Liver (tissue), 9 donors: Measurements from ENCODE around the gene APCS. TPM values are rescaled to one million over a fixed set of nuclear protein-coding genes. Genes with fewer than 3 reads are reported as not detected.

Experiments used
- DNase-seq: peaks from one replicate; pipeline ENCODE4 v3.0.0-alpha.2; 2017; ENCODE audit warnings: low spot score
- H3K27ac ChIP-seq, 2 donors: one replicate each; pipeline ENCODE4 v1.7.0; 2013; ENCODE audit warnings: inconsistent platforms in 2 of 2, low read length in 2 of 2, control low read depth in 1 of 2, low read depth in 1 of 2, mild to moderate bottlenecking in 1 of 2
- H3K27me3 ChIP-seq, 4 donors: one replicate each; pipeline versions ENCODE4 v1.6.1 to v1.7.0; 2013; ENCODE audit warnings: low read length in 3 of 4, inconsistent platforms in 1 of 4, mild to moderate bottlenecking in 1 of 4, moderate library complexity in 1 of 4; ENCODE audit not compliant: control insufficient read depth in 4 of 4, insufficient read depth in 4 of 4
- H3K36me3 ChIP-seq, 4 donors: one replicate each; pipeline versions ENCODE4 v1.6.1 to v1.7.0; 2013; ENCODE audit warnings: low read length in 3 of 4, mild to moderate bottlenecking in 3 of 4, low read depth in 1 of 4, moderate library complexity in 1 of 4; ENCODE audit not compliant: control insufficient read depth in 4 of 4, insufficient read depth in 3 of 4
- H3K4me1 ChIP-seq, 4 donors: one replicate each; pipeline versions ENCODE4 v1.6.1 to v1.7.0; 2013; ENCODE audit warnings: low read length in 3 of 4, mild to moderate bottlenecking in 3 of 4, moderate library complexity in 1 of 4; ENCODE audit not compliant: control insufficient read depth in 4 of 4, insufficient read depth in 4 of 4
- H3K4me3 ChIP-seq, 3 donors: one replicate each; pipeline versions ENCODE4 v1.6.1 to v1.7.0; 2013; ENCODE audit warnings: low read length in 3 of 3, control low read depth in 1 of 3, low read depth in 1 of 3, mild to moderate bottlenecking in 1 of 3
- H3K9ac ChIP-seq, 2 donors: one replicate each; pipeline ENCODE4 v1.7.0; 2013; ENCODE audit warnings: low read length in 2 of 2, mild to moderate bottlenecking in 2 of 2, moderate library complexity in 2 of 2, control low read depth in 1 of 2, low read depth in 1 of 2
- H3K9me3 ChIP-seq, 4 donors: one replicate each; pipeline versions ENCODE4 v1.6.1 to v1.7.0; 2013; ENCODE audit warnings: low read length in 3 of 4; ENCODE audit not compliant: control insufficient read depth in 4 of 4
- EGR1 ChIP-seq, 2 donors: IDR thresholded peaks; 2 replicates each; pipeline ENCODE4 v1.6.1; 2016 to 2018; ENCODE audit warnings: antibody characterized with exemption in 2 of 2, low read depth in 2 of 2
- HNF4A ChIP-seq, 2 donors: conservative IDR thresholded peaks; 2 replicates each; pipeline ENCODE4 v1.6.1; 2016; ENCODE audit warnings: antibody characterized with exemption in 2 of 2, mild to moderate bottlenecking in 2 of 2
- HNF4G ChIP-seq: IDR thresholded peaks from 2 replicates; pipeline ENCODE4 v1.6.1; 2016; ENCODE audit warnings: antibody characterized with exemption
- JUND ChIP-seq, 2 donors: IDR thresholded peaks; 2 replicates each; pipeline ENCODE4 v1.6.1; 2016; ENCODE audit warnings: antibody characterized with exemption in 2 of 2
- MAX ChIP-seq: IDR thresholded peaks from 2 replicates; pipeline ENCODE4 v1.6.1; 2016; ENCODE audit warnings: antibody characterized with exemption
- NR2F2 ChIP-seq: IDR thresholded peaks from 2 replicates; pipeline ENCODE4 v1.6.1; 2016; ENCODE audit warnings: antibody characterized with exemption
- RAD21 ChIP-seq, 2 donors: IDR thresholded peaks; 2 replicates each; pipeline ENCODE4 v1.6.1; 2016; ENCODE audit warnings: antibody characterized with exemption in 2 of 2, mild to moderate bottlenecking in 2 of 2
- RXRA ChIP-seq, 2 donors: IDR thresholded peaks; 2 replicates each; pipeline ENCODE4 v1.6.1; 2017 to 2018; ENCODE audit warnings: antibody characterized with exemption in 2 of 2, mild to moderate bottlenecking in 1 of 2
- SP1 ChIP-seq: IDR thresholded peaks from 2 replicates; pipeline ENCODE4 v1.6.1; 2018; ENCODE audit warnings: antibody characterized with exemption, mild to moderate bottlenecking
- TAF1 ChIP-seq: conservative IDR thresholded peaks from 2 replicates; pipeline ENCODE4 v1.6.1; 2016; ENCODE audit warnings: antibody characterized with exemption, mild to moderate bottlenecking
- WGBS: extraction: QIAGEN DNeasy Blood & Tissue Kit; methylation state at CpG from one replicate; pipeline ENCODE4 v1.1.7; 2013; 5-methylcytosine and 5-hydroxymethylcytosine counted together
- polyA plus RNA-seq, 2 donors: library from polyadenylated mRNA; stranded (reverse) in 1 of 2; unstranded in 1 of 2; fragments of 200-250 nt in 1 of 2; fragments of >200 nt in 1 of 2; fragmentation: Nextera tagmentation in 1 of 2; extraction: Ambion mirVana in 1 of 2; gene quantifications; one replicate each; pipeline versions ENCODE4 v1.2.1 to v1.2.3, GENCODE V29; 2013 to 2015
- total RNA-seq, 2 donors: library from RNA; depleted of rRNA; stranded (reverse); fragments of >200 nt; gene quantifications; one replicate each; pipeline ENCODE4 v1.2.3, GENCODE V29; 2014
- TF ChIP-seq, protein P1 (sequence below): IDR thresholded peaks from 2 replicates; pipeline ENCODE4 v1.6.1; 2016; ENCODE audit warnings: antibody characterized with exemption, mild to moderate bottlenecking
- TF ChIP-seq, protein P2 (sequence below): fragments of 150-350 bp; IDR thresholded peaks from 2 replicates; pipeline ENCODE4 v1.5.1; 2017; ENCODE audit warnings: improper control_type of control experiment, low read depth, low read length; ENCODE audit not compliant: missing input control
- donor health status: healthy.
- donor health status: healthy.
- donor health status: healthy.
- donor health status: healthy.
- donor health status: healthy.

APCS gene
- total and polyA plus RNA-seq, 4 donors: 162 to 5,859 (median 1,877) TPM

- TF ChIP-seq HNF4G: no peak
- no peak for TF ChIP-seq MAX
- TF ChIP-seq RAD21 (IDR thresholded peaks at IDR 0.05): no peak
- TF ChIP-seq EGR1 (IDR thresholded peaks at IDR 0.05; ENCODE audit: low read depth in 2 of 2): no peak
- TF ChIP-seq, protein P1, sequence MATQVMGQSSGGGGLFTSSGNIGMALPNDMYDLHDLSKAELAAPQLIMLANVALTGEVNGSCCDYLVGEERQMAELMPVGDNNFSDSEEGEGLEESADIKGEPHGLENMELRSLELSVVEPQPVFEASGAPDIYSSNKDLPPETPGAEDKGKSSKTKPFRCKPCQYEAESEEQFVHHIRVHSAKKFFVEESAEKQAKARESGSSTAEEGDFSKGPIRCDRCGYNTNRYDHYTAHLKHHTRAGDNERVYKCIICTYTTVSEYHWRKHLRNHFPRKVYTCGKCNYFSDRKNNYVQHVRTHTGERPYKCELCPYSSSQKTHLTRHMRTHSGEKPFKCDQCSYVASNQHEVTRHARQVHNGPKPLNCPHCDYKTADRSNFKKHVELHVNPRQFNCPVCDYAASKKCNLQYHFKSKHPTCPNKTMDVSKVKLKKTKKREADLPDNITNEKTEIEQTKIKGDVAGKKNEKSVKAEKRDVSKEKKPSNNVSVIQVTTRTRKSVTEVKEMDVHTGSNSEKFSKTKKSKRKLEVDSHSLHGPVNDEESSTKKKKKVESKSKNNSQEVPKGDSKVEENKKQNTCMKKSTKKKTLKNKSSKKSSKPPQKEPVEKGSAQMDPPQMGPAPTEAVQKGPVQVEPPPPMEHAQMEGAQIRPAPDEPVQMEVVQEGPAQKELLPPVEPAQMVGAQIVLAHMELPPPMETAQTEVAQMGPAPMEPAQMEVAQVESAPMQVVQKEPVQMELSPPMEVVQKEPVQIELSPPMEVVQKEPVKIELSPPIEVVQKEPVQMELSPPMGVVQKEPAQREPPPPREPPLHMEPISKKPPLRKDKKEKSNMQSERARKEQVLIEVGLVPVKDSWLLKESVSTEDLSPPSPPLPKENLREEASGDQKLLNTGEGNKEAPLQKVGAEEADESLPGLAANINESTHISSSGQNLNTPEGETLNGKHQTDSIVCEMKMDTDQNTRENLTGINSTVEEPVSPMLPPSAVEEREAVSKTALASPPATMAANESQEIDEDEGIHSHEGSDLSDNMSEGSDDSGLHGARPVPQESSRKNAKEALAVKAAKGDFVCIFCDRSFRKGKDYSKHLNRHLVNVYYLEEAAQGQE: no peak
- no peak for TF ChIP-seq HNF4A (conservative IDR thresholded peaks at IDR 0.05)
- TF ChIP-seq SP1: no peak
- TF ChIP-seq JUND (IDR thresholded peaks at IDR 0.05): no peak
- TF ChIP-seq, protein P2, sequence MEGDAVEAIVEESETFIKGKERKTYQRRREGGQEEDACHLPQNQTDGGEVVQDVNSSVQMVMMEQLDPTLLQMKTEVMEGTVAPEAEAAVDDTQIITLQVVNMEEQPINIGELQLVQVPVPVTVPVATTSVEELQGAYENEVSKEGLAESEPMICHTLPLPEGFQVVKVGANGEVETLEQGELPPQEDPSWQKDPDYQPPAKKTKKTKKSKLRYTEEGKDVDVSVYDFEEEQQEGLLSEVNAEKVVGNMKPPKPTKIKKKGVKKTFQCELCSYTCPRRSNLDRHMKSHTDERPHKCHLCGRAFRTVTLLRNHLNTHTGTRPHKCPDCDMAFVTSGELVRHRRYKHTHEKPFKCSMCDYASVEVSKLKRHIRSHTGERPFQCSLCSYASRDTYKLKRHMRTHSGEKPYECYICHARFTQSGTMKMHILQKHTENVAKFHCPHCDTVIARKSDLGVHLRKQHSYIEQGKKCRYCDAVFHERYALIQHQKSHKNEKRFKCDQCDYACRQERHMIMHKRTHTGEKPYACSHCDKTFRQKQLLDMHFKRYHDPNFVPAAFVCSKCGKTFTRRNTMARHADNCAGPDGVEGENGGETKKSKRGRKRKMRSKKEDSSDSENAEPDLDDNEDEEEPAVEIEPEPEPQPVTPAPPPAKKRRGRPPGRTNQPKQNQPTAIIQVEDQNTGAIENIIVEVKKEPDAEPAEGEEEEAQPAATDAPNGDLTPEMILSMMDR: no peak
- no peak for TF ChIP-seq TAF1
- H3K9me3 ChIP-seq: no peaks in the 10 kb centered on the region
- H3K27me3 ChIP-seq: no peaks in the 10 kb centered on the region
- H3K4me3 ChIP-seq: no peak overlapping the region
- no peak overlapping the region for H3K9ac ChIP-seq
- H3K27ac ChIP-seq: no peak overlapping the region
- no peak for DNase-seq
- no peaks in the 10 kb centered on the region for H3K4me1 ChIP-seq
- no peaks in the 10 kb centered on the region for H3K36me3 ChIP-seq
- WGBS: 83% methylated on average over 2 of the region's 2 CpGs
Measured at GRCh38 chr1:159548126-159548525, 39.5 kb upstream of the APCS start.

- 70% methylated on average over 3 of the region's 3 CpGs for WGBS
- H3K4me1 ChIP-seq: peaks cover 3 to 18% (median 5%) of the 10 kb centered on the region in 4 donors
- H3K36me3 ChIP-seq: no peaks in the 10 kb centered on the region
- DNase-seq: no peak
- H3K9ac ChIP-seq: no peak overlapping the region
- TF ChIP-seq, protein P2: no peak
- TF ChIP-seq RXRA (IDR thresholded peaks at IDR 0.05) (no peak), SP1 (no peak), MAX (no peak), NR2F2 (no peak)
- TF ChIP-seq, protein P1: no peak
- H3K9me3 ChIP-seq: no peaks in the 10 kb centered on the region
- no peaks in the 10 kb centered on the region for H3K27me3 ChIP-seq
- no peak overlapping the region for H3K4me3 ChIP-seq
- H3K27ac ChIP-seq: no peak overlapping the region
Measured at GRCh38 chr1:159554261-159554660, 33.4 kb upstream of the APCS start.
